ENCODE data around the gene GFY.

DNA sequence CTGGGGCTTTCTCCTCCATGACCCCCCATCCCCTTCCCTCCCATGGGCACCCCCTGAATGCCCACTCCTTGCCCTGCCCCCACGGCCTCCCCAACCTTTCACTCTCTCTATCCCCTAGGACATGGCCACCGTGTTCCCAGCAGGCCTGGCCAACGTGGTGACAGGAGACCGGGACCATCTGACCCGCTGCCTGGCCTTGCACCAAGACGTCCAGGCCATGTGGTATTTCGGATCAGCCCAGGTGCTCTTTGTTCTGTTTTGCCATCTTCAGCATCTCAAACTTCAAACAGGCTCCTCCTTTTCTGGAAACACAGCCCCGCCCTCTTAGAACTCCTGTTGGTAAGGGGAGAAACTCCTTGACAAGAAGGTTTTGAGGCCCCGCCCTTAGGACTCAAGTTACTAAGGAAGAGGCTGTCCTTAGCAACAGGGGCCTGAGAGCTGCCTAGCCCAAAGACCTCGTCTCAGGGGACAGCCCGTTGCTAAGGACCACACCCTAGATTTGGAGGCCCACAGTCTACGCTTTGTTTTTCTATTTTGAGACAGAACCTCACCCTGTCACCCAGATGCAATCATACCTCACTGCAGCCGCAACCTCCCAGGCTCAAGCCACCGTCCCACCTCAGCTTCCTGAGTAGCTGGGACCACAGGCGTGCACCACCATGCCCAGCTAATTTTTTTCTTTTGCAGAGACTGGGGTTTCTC is 43.7 kb downstream of the GFY start:
- TF ChIP-seq EZH2 (IDR thresholded peaks at IDR 0.05; ENCODE audit: borderline replicate concordance, insufficient read depth, low read depth, low read length, poor library complexity, severe bottlenecking) = no peak
- TF ChIP-seq, protein P1, sequence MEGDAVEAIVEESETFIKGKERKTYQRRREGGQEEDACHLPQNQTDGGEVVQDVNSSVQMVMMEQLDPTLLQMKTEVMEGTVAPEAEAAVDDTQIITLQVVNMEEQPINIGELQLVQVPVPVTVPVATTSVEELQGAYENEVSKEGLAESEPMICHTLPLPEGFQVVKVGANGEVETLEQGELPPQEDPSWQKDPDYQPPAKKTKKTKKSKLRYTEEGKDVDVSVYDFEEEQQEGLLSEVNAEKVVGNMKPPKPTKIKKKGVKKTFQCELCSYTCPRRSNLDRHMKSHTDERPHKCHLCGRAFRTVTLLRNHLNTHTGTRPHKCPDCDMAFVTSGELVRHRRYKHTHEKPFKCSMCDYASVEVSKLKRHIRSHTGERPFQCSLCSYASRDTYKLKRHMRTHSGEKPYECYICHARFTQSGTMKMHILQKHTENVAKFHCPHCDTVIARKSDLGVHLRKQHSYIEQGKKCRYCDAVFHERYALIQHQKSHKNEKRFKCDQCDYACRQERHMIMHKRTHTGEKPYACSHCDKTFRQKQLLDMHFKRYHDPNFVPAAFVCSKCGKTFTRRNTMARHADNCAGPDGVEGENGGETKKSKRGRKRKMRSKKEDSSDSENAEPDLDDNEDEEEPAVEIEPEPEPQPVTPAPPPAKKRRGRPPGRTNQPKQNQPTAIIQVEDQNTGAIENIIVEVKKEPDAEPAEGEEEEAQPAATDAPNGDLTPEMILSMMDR (IDR thresholded peaks at IDR 0.05) = no peak

All from B cell (primary cell).